Calu3 (cell line): Measurements from ENCODE around the gene KLK14. TPM values are rescaled to one million over a fixed set of nuclear protein-coding genes. Genes with fewer than 3 reads are reported as not detected.

Source experiments
- BruUV-seq: library from RNA; stranded (reverse); fragments of 400-500 nt; replicated peaks from 2 replicates; lab custom pipeline; 2021; lab: Mats Ljungman, UMichigan
- CTCF ChIA-PET: fragments of 300-600 bp; sonication (Branson Sonifier 250); formaldehyde crosslinking; loops from one replicate; lab custom pipeline; 2022; ENCODE audit warnings: antibody characterized with exemption; lab: Charles Lee
- DNase-seq: peaks from one replicate; pipeline ENCODE4 v3.0.0; 2022
- H3K27ac Mint-ChIP-seq: one replicate; pipeline ENCODE4 v1.8.0; 2022; ENCODE audit warnings: mixed read lengths; ENCODE audit not compliant: unreplicated experiment
- H3K27me3 Mint-ChIP-seq: one replicate; pipeline ENCODE4 v1.8.0; 2022; ENCODE audit warnings: mixed read lengths; ENCODE audit not compliant: unreplicated experiment
- H3K36me3 Mint-ChIP-seq: one replicate; pipeline ENCODE4 v1.8.0; 2022; ENCODE audit warnings: mild to moderate bottlenecking, moderate library complexity, mixed read lengths; ENCODE audit not compliant: insufficient read depth, unreplicated experiment
- H3K4me1 Mint-ChIP-seq: one replicate; pipeline ENCODE4 v1.8.0; 2022; ENCODE audit warnings: mild to moderate bottlenecking, low read depth, mixed read lengths; ENCODE audit not compliant: unreplicated experiment
- H3K4me3 Mint-ChIP-seq: one replicate; pipeline ENCODE4 v1.8.0; 2022; ENCODE audit warnings: mild to moderate bottlenecking, low read depth, moderate library complexity, mixed read lengths; ENCODE audit not compliant: unreplicated experiment
- H3K9me3 Mint-ChIP-seq: one replicate; pipeline ENCODE4 v1.8.0; 2022; ENCODE audit warnings: low read depth, mixed read lengths; ENCODE audit not compliant: unreplicated experiment
- intact Hi-C: fragments of 100-400 bp; cut with micrococcal nuclease; formaldehyde crosslinking; loops from one replicate; pipeline ENCODE4 v1.10.0; 2022; ENCODE audit not compliant: unreplicated experiment
- total RNA-seq: library from RNA; stranded (reverse); gene quantifications from 2 replicates; pipeline ENCODE4 v1.2.3, GENCODE V29; 2022
- TF ChIP-seq, protein P1 (sequence below): fragments of 200-600 bp; IDR thresholded peaks from one replicate; pipeline ENCODE4 v1.8.0; 2022; ENCODE audit warnings: antibody characterized with exemption; ENCODE audit not compliant: unreplicated experiment

KLK14 gene
- total RNA-seq, 1 experiment from 2014 or later: 0.38 TPM

DNA sequence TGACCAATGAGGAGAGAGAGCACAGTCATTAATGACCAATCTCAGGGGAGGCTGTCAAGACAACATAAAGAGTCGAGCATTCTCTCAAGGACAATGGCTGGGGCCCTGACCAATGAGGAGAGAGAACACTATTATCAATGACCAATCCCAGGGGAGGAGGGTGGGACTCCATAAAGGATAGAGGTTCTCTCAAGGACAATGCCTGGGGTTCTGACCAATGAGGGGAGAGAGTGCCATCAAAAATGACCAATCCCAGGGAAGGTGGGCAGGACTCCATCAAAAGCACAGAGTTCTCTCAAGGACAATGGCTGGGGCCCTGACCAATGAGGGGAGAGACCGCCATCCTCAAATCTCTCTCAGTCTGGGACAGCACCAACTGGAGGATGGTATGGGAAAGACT lies 53.0 kb downstream of the KLK14 start:
- peaks cover 29% of the 10 kb centered on the region for H3K27me3 Mint-ChIP-seq
- no TSS peak for BruUV-seq
- no peak overlapping the region for H3K27ac Mint-ChIP-seq
- no peak for DNase-seq
- no peaks in the 10 kb centered on the region for H3K9me3 Mint-ChIP-seq
- CTCF ChIA-PET: no interaction called here
- H3K36me3 Mint-ChIP-seq: peaks cover 13% of the 10 kb centered on the region
- intact Hi-C loops: no loop called here
- H3K4me1 Mint-ChIP-seq: peaks cover 28% of the 10 kb centered on the region
- no peak overlapping the region for H3K4me3 Mint-ChIP-seq
- TF ChIP-seq, protein P1, sequence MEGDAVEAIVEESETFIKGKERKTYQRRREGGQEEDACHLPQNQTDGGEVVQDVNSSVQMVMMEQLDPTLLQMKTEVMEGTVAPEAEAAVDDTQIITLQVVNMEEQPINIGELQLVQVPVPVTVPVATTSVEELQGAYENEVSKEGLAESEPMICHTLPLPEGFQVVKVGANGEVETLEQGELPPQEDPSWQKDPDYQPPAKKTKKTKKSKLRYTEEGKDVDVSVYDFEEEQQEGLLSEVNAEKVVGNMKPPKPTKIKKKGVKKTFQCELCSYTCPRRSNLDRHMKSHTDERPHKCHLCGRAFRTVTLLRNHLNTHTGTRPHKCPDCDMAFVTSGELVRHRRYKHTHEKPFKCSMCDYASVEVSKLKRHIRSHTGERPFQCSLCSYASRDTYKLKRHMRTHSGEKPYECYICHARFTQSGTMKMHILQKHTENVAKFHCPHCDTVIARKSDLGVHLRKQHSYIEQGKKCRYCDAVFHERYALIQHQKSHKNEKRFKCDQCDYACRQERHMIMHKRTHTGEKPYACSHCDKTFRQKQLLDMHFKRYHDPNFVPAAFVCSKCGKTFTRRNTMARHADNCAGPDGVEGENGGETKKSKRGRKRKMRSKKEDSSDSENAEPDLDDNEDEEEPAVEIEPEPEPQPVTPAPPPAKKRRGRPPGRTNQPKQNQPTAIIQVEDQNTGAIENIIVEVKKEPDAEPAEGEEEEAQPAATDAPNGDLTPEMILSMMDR: no peak

Other genes starting within 250 kb of the KLK14 start
- gene KLK15, start 249.3 kb downstream of the KLK14 start, total RNA-seq: not detected in 2 replicates
- gene KLK3, start 228.0 kb downstream of the KLK14 start, total RNA-seq: not detected in 2 replicates
- not detected in 2 replicates for gene KLK2, start 209.4 kb downstream of the KLK14 start, total RNA-seq
- not detected in 2 replicates for gene KLK4, start 171.5 kb downstream of the KLK14 start, total RNA-seq
- 0.24 and 0.38 TPM in 2 replicates for gene KLK5, start 129.8 kb downstream of the KLK14 start, total RNA-seq
- gene KLK6, start 113.3 kb downstream of the KLK14 start, total RNA-seq: 269 and 350 TPM in 2 replicates
- 6.5 and 7.9 TPM in 2 replicates for gene KLK7, start 99.0 kb downstream of the KLK14 start, total RNA-seq
- gene KLK8, start 81.3 kb downstream of the KLK14 start, total RNA-seq: 0.71 and 0.91 TPM in 2 replicates
- gene KLK10, start 63.2 kb downstream of the KLK14 start, total RNA-seq: 24.2 and 32.9 TPM in 2 replicates
- 10.8 and 25.1 TPM in 2 replicates for gene KLK11, start 56.3 kb downstream of the KLK14 start, total RNA-seq
- gene KLK12, start 47.9 kb downstream of the KLK14 start, total RNA-seq: not detected in 2 replicates
- not detected in 2 replicates for gene KLK13, start 17.8 kb downstream of the KLK14 start, total RNA-seq
- gene CTU1, start 25.5 kb upstream of the KLK14 start, total RNA-seq: 11.3 and 12.0 TPM in 2 replicates
- not detected in 2 replicates for gene SIGLEC9, start 42.0 kb upstream of the KLK14 start, total RNA-seq
- not detected in 2 replicates for gene SIGLEC7, start 59.4 kb upstream of the KLK14 start, total RNA-seq
- gene CD33, start 142.2 kb upstream of the KLK14 start, total RNA-seq: not detected in 2 replicates
- not detected in 2 replicates for gene SIGLECL1, start 168.2 kb upstream of the KLK14 start, total RNA-seq
- not detected in 2 replicates for gene IGLON5, start 228.8 kb upstream of the KLK14 start, total RNA-seq